Cardiac muscle cell (in vitro differentiated cells and primary cell): ENCODE data around the gene USP9X. TPM values are rescaled to one million over a fixed set of nuclear protein-coding genes. Genes with fewer than 3 reads are reported as not detected.
A peak's percentile ranks its signal among the peaks of the same experiment; 100 is the strongest.

Experiments used
- DNase-seq, 2 donors: peaks; one replicate each; pipeline versions ENCODE4 v3.0.0 to v3.0.0-alpha.2; 2010 to 2017; ENCODE audit warnings: low read depth in 1 of 2, low spot score in 1 of 2
- H3K27ac ChIP-seq: fragments of 200-600 bp; sonication (generic); 2 replicates; pipeline ENCODE4 v1.5.1; 2016
- H3K27me3 ChIP-seq: fragments of 200-600 bp; sonication (generic); 2 replicates; pipeline ENCODE4 v1.6.0; 2016; ENCODE audit warnings: control low read depth
- H3K36me3 ChIP-seq: fragments of 200-600 bp; sonication (generic); 2 replicates; pipeline ENCODE4 v1.5.1; 2016; ENCODE audit warnings: control low read depth
- H3K4me1 ChIP-seq: fragments of 200-600 bp; sonication (generic); 2 replicates; pipeline ENCODE4 v1.8.1; 2017; ENCODE audit warnings: low read depth, mild to moderate bottlenecking, mixed run types
- H3K4me3 ChIP-seq: fragments of 200-600 bp; sonication (generic); 2 replicates; pipeline ENCODE4 v1.5.1; 2016; ENCODE audit warnings: mild to moderate bottlenecking
- H3K9me3 ChIP-seq: fragments of 200-600 bp; sonication (generic); 2 replicates; pipeline ENCODE4 v1.5.1; 2017; ENCODE audit warnings: low read depth, mild to moderate bottlenecking, control low read depth
- CTCF ChIP-seq: IDR thresholded peaks from 2 replicates; pipeline ENCODE4 v1.5.1; 2012; ENCODE audit warnings: low read depth, mild to moderate bottlenecking, low read length
- polyA plus RNA-seq: library from polyadenylated mRNA; unstranded; fragments of >200 nt; fragmentation: Nextera tagmentation; extraction: Ambion mirVana; gene quantifications from 2 replicates; pipeline ENCODE4 v1.2.1, GENCODE V29; 2016
- total RNA-seq: library from RNA; depleted of rRNA; stranded (reverse); fragments of >200 nt; gene quantifications from 2 replicates; pipeline ENCODE4 v1.2.3, GENCODE V29; 2016

Gene USP9X
- total and polyA plus RNA-seq, 2 experiments from 2014 or later = 43.1 to 95.6 TPM

GRCh38 chrX:41152221-41152620, 67.0 kb downstream of the USP9X start:
- TF ChIP-seq CTCF = no peak
- Histone ChIP-seq H3K9me3 (no peaks in the 10 kb centered on the region), H3K27ac (no peak overlapping the region), H3K36me3 (peaks cover 57% of the 10 kb centered on the region), H3K4me3 (no peak overlapping the region), H3K4me1 (no peaks in the 10 kb centered on the region), H3K27me3 (no peaks in the 10 kb centered on the region)
- no peak for DNase-seq

- peak in 1 of 2 donors; percentile 16 for DNase-seq
- Histone ChIP-seq H3K27me3 (no peaks in the 10 kb centered on the region), H3K36me3 (peaks cover 52% of the 10 kb centered on the region), H3K4me3 (no peak overlapping the region), H3K27ac (no peak overlapping the region), H3K4me1 (no peaks in the 10 kb centered on the region), H3K9me3 (no peaks in the 10 kb centered on the region)
- no peak for TF ChIP-seq CTCF
These were observed 68.2 kb downstream of the USP9X start for GRCh38 chrX:41153448-41153847.

- no peak for DNase-seq
- Histone ChIP-seq H3K9me3 (no peaks in the 10 kb centered on the region), H3K27me3 (no peaks in the 10 kb centered on the region), H3K4me3 (no peak overlapping the region), H3K4me1 (no peaks in the 10 kb centered on the region), H3K36me3 (peaks cover 48% of the 10 kb centered on the region), H3K27ac (no peak overlapping the region)
- TF ChIP-seq CTCF = no peak
These were observed 68.7 kb downstream of the USP9X start for GRCh38 chrX:41153957-41154356.

GRCh38 chrX:41164449-41164848, 79.2 kb downstream of the USP9X start:
- Histone ChIP-seq H3K27me3 (no peaks in the 10 kb centered on the region), H3K36me3 (peaks cover 50% of the 10 kb centered on the region), H3K9me3 (no peaks in the 10 kb centered on the region), H3K27ac (no peak overlapping the region), H3K4me3 (no peak overlapping the region), H3K4me1 (no peaks in the 10 kb centered on the region)
- no peak for DNase-seq
- TF ChIP-seq CTCF = no peak

GRCh38 chrX:41167888-41168287, 82.6 kb downstream of the USP9X start:
- Histone ChIP-seq H3K36me3 (peaks cover 61% of the 10 kb centered on the region), H3K4me1 (no peaks in the 10 kb centered on the region)
- TF ChIP-seq CTCF = no peak

GRCh38 chrX:41176263-41176662, 91.0 kb downstream of the USP9X start:
- no peaks in the 10 kb centered on the region for H3K27me3 ChIP-seq
- H3K4me3 ChIP-seq = no peak overlapping the region
- H3K4me1 ChIP-seq = peaks cover 7% of the 10 kb centered on the region
- H3K9me3 ChIP-seq = no peaks in the 10 kb centered on the region
- no peak for TF ChIP-seq CTCF
- H3K36me3 ChIP-seq = peaks cover 9% of the 10 kb centered on the region
- no peak overlapping the region for H3K27ac ChIP-seq
- no peak for DNase-seq

More at GRCh38 chrX:41167888-41168287, 82.6 kb downstream of the USP9X start:
- Histone ChIP-seq H3K27me3 (no peaks in the 10 kb centered on the region), H3K4me3 (no peak overlapping the region), H3K27ac (no peak overlapping the region), H3K9me3 (no peaks in the 10 kb centered on the region)
- no peak for DNase-seq
